Measurements from ENCODE around the gene LRRC23.
"Not testable (repeated sequence)": the region's sequence is repeated elsewhere in the genome, so short reads cannot be mapped to it uniquely, and the experiment has no call there.

The LRRC23 gene

GRCh38 chr12:6866920-6867412 is 37.7 kb upstream of the LRRC23 start:
- Histone ChIP-seq H3K4me3 (peak overlapping the region; percentile 94 to 100), H3K4me1 (peaks cover 0 to 48% (median 41%) of the 10 kb centered on the region in 4 donors), H3K36me3 (peaks cover 35 to 64% (median 45%) of the 10 kb centered on the region in 3 donors), H3K27ac (peak overlapping the region; percentile 99 to 100), H3K27me3 (no peaks in the 10 kb centered on the region), H3K9me3 (no peaks in the 10 kb centered on the region)
- intact Hi-C loops (cut with DNase I; ENCODE audit: low total_unique reads) = loop anchor here (5.0 kb wide), 2 partner anchors 75 to 100 kb away; partner anchors contain the start of genes C12orf57 and RNU7-1
- TF ChIP-seq, protein P1, sequence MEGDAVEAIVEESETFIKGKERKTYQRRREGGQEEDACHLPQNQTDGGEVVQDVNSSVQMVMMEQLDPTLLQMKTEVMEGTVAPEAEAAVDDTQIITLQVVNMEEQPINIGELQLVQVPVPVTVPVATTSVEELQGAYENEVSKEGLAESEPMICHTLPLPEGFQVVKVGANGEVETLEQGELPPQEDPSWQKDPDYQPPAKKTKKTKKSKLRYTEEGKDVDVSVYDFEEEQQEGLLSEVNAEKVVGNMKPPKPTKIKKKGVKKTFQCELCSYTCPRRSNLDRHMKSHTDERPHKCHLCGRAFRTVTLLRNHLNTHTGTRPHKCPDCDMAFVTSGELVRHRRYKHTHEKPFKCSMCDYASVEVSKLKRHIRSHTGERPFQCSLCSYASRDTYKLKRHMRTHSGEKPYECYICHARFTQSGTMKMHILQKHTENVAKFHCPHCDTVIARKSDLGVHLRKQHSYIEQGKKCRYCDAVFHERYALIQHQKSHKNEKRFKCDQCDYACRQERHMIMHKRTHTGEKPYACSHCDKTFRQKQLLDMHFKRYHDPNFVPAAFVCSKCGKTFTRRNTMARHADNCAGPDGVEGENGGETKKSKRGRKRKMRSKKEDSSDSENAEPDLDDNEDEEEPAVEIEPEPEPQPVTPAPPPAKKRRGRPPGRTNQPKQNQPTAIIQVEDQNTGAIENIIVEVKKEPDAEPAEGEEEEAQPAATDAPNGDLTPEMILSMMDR (IDR thresholded peaks at IDR 0.05) = no peak
- peak; percentile 83 to 85 for DNase-seq

- Histone ChIP-seq H3K36me3 (peaks cover 28 to 58% (median 43%) of the 10 kb centered on the region in 3 donors), H3K27me3 (no peaks in the 10 kb centered on the region), H3K9me3 (no peaks in the 10 kb centered on the region), H3K4me3 (peak within 1 kb of the TSS; percentile 94 to 100), H3K4me1 (peaks cover 0 to 55% (median 44%) of the 10 kb centered on the region in 4 donors), H3K27ac (peak within 1 kb of the TSS; percentile 99 to 100)
- intact Hi-C loops (cut with DNase I; ENCODE audit: low total_unique reads) = loop anchor here (5.0 kb wide), 2 partner anchors 75 to 100 kb away; partner anchors contain the start of genes C12orf57 and RNU7-1
- TF ChIP-seq, protein P1 (IDR thresholded peaks at IDR 0.05) = peak in 1 of 2 experiments; percentile 6
- DNase-seq = peak in 1 of 2 donors; percentile 94
Observed at GRCh38 chr12:6867413-6868210, 37.0 kb upstream of the LRRC23 start, which contains the start of gene TPI1. Gene TPI1, plus strand, starts transcription at chr12:6867531. Its CDS starts 36 bp downstream, at chr12:6867567.

DNA sequence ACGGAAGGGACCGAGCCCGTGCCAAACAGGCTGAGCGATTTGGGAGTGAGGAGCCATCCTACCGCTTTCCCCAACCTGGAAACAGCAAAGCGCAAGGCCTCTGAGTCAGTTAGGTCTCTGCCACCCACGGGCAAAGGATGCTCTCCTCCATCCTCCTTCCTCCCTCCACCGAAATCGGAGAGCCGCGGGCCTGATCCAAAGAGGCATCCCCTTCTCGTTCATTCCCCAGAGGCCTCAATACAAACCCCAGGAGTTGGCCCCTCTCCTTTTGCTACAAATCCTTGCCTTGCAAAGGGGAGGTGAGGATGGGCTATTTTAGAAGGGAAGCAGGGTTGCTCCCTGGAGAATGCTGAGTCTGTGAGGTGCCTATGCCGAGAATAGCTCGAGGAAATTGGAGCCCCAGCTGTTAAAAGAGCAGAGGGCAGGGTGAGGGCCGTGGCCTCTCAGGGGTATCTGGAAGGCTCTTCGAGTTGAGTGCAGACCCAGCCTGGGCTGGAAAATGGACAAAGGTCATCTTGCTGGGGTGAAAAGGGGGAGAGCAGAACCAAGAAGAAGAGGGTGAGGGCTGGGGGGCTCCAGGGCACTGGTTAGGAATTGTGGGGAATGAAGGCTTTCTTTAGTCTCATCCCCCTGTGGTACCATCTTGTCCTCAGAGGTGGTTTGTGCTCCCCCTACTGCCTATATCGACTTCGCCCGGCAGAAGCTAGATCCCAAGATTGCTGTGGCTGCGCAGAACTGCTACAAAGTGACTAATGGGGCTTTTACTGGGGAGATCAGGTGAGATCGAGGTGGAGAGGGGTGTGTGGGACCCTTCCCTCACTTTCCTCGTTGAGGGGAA is 36.2 kb upstream of the LRRC23 start:
- Histone ChIP-seq H3K27ac (peak overlapping the region; percentile 99 to 100), H3K4me1 (peaks cover 0 to 56% (median 44%) of the 10 kb centered on the region in 4 donors)
- intact Hi-C loops (cut with DNase I; ENCODE audit: low total_unique reads) = loop anchor here (5.0 kb wide), 2 partner anchors 74 to 99 kb away; partner anchors contain the start of genes C12orf57 and RNU7-1

DNA sequence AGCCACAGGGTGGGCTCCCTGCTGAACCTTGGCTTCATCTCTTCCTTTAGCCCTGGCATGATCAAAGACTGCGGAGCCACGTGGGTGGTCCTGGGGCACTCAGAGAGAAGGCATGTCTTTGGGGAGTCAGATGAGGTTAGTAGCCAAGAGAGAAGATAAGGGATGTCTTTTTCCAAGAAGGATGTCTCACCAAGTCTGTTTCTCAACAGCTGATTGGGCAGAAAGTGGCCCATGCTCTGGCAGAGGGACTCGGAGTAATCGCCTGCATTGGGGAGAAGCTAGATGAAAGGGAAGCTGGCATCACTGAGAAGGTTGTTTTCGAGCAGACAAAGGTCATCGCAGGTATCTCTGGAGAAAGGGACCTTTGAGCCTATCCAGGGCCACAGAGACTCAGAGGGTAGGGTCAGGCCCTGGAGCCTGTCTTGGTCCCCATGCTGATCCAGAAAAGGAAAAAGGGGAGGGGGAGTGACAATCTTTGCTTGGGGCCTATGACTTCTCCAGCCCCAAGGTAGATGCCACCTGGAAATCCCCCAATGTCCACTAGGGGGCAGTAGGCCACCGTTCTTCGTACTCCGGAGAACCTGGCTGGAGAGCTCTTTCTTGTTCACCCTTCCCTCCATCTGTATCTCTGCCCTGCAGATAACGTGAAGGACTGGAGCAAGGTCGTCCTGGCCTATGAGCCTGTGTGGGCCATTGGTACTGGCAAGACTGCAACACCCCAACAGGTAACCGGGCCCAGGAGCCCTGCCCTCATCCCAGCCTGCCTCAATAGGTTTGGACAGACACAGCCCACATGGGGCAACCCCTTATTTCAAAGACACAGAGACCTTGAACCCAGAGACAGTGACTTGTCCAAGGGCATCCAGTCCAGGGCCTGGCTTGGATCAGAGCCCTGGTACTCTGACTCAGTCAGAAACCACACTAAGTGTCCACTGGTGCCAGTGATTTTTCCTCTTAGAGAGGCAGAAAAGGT is 35.3 kb upstream of the LRRC23 start:
- H3K4me1 ChIP-seq = peaks cover 0 to 56% (median 46%) of the 10 kb centered on the region in 4 donors
- H3K9me3 ChIP-seq = no peaks in the 10 kb centered on the region
- DNase-seq = peak; percentile 74 to 85
- TF ChIP-seq, protein P1 (IDR thresholded peaks at IDR 0.05) = peak; percentile 89 to 91
- no peaks in the 10 kb centered on the region for H3K27me3 ChIP-seq
- intact Hi-C loops (cut with DNase I; ENCODE audit: low total_unique reads) = loop anchor here (5.0 kb wide), 2 partner anchors 73 to 98 kb away; partner anchors contain the start of genes C12orf57 and RNU7-1
- H3K4me3 ChIP-seq = peak overlapping the region; percentile 94 to 100
- peaks cover 14 to 41% (median 26%) of the 10 kb centered on the region in 3 donors for H3K36me3 ChIP-seq
- peak overlapping the region; percentile 99 to 100 for H3K27ac ChIP-seq

More for the DNA sequence above, 36.2 kb upstream of the LRRC23 start:
- TF ChIP-seq, protein P1 (IDR thresholded peaks at IDR 0.05) = no peak
- Histone ChIP-seq H3K4me3 (peak overlapping the region; percentile 94 to 100), H3K9me3 (no peaks in the 10 kb centered on the region), H3K27me3 (no peaks in the 10 kb centered on the region), H3K36me3 (peaks cover 20 to 50% (median 35%) of the 10 kb centered on the region in 3 donors)
- DNase-seq = no peak

GRCh38 chr12:6870304-6870703 is 34.3 kb upstream of the LRRC23 start:
- DNase-seq; H3K27me3 ChIP-seq; intact Hi-C loops (cut with DNase I; ENCODE audit: low total_unique reads); H3K9me3 ChIP-seq; H3K4me3 ChIP-seq: not testable (repeated sequence)
- Histone ChIP-seq H3K36me3 (peaks cover 10 to 31% (median 21%) of the 10 kb centered on the region in 3 donors), H3K27ac (peak overlapping the region in 1 of 2 donors; percentile 100), H3K4me1 (peaks cover 0 to 62% (median 46%) of the 10 kb centered on the region in 4 donors)

Data from tibial artery (tissue), 4 donors.